HCT116 (cell line): Measurements from ENCODE around the gene TRPV4. TPM values are rescaled to one million over a fixed set of nuclear protein-coding genes. Genes with fewer than 3 reads are reported as not detected.

ENCODE experiments used
- ATAC-seq: fragments of 200-7000 bp; cut with Tn5 transposase; 2 replicates; pipeline ENCODE4 v1.9.1; 2020; ENCODE audit warnings: mild to moderate bottlenecking, moderate library complexity
- BruUV-seq: library from RNA; stranded (reverse); fragments of 400-500 nt; replicated peaks from 2 replicates; lab custom pipeline; 2021; lab: Mats Ljungman, UMichigan
- CTCF ChIA-PET: fragments of 300-600 bp; sonication (Branson Sonifier 250); formaldehyde crosslinking; loops from one replicate; lab custom pipeline; 2021; ENCODE audit warnings: antibody characterized with exemption; lab: Charles Lee
- POLR2A ChIA-PET: fragments of 300-600, 350-600 bp; sonication (Branson Sonifier 250); formaldehyde crosslinking; loops from one replicate; lab custom pipeline; 2021; ENCODE audit warnings: antibody characterized with exemption; lab: Charles Lee
- RAD21 ChIA-PET, 2 experiments: fragments of 300-600 bp; sonication (Branson Sonifier 250); formaldehyde crosslinking; loops; one replicate each; lab custom pipeline; 2023; ENCODE audit warnings: low total read pairs in 2 of 2; ENCODE audit not compliant: uncharacterized antibody in 2 of 2, unreplicated experiment in 2 of 2, low non-redundant PET in 1 of 2; lab: Charles Lee
- DNase-seq: peaks from one replicate; pipeline ENCODE4 v3.0.0-alpha.2; 2010; ENCODE audit warnings: low read depth, low spot score
- H2AFZ ChIP-seq: fragments of 200-600 bp; shearing (Covaris generic), sonication (generic); 2 replicates; pipeline ENCODE4 v1.6.1; 2017; ENCODE audit warnings: low read depth, mixed run types, mixed read lengths, antibody characterized with exemption, low read length; ENCODE audit not compliant: poor library complexity, severe bottlenecking
- H3K27ac ChIP-seq: 2 replicates; pipeline ENCODE4 v1.5.1; 2012; ENCODE audit warnings: low read depth, low read length
- H3K27me3 ChIP-seq: fragments of 200-600 bp; sonication (generic); 2 replicates; pipeline ENCODE4 v1.6.1; 2016; ENCODE audit warnings: mixed run types, low read length, mixed read lengths; ENCODE audit not compliant: insufficient read depth
- H3K36me3 ChIP-seq, 2 experiments: fragments of 200-500 bp in 1 of 2; fragments of 200-600 bp in 1 of 2; sonication (Bioruptor generic) in 1 of 2; sonication (generic) in 1 of 2; 2 replicates each; pipeline versions ENCODE4 v1.5.1 to v1.6.1; 2014 to 2016; ENCODE audit warnings: low read length in 2 of 2, inconsistent platforms in 1 of 2, mixed read lengths in 1 of 2, mixed run types in 1 of 2; ENCODE audit not compliant: insufficient read depth in 2 of 2, control insufficient read depth in 1 of 2
- H3K4me1 ChIP-seq, 2 experiments: fragments of 200-600 bp in 1 of 2; sonication (generic) in 1 of 2; 2 replicates each; pipeline versions ENCODE4 v1.5.1 to v1.6.1; 2012 to 2017; ENCODE audit warnings: low read length in 2 of 2, inconsistent platforms in 1 of 2, mild to moderate bottlenecking in 1 of 2, mixed read lengths in 1 of 2, mixed run types in 1 of 2, moderate library complexity in 1 of 2; ENCODE audit not compliant: insufficient read depth in 2 of 2, control insufficient read depth in 1 of 2
- H3K4me2 ChIP-seq: fragments of 200-600 bp; sonication (generic); 2 replicates; pipeline ENCODE4 v1.6.1; 2017; ENCODE audit warnings: mixed run types, low read length, mixed read lengths
- H3K4me3 ChIP-seq, 2 experiments: fragments of 200-600 bp in 1 of 2; sonication (generic) in 1 of 2; replicated peaks in 1 of 2; 2 replicates each; pipeline ENCODE4 v1.5.1; 2011 to 2016; ENCODE audit warnings: low read length in 2 of 2, control low read depth in 1 of 2, low read depth in 1 of 2, mild to moderate bottlenecking in 1 of 2, mixed read lengths in 1 of 2, mixed run types in 1 of 2
- H3K79me2 ChIP-seq: fragments of 200-600 bp; sonication (generic); 2 replicates; pipeline ENCODE4 v1.6.1; 2017; ENCODE audit warnings: mild to moderate bottlenecking, mixed run types, low read length, moderate library complexity, mixed read lengths; ENCODE audit not compliant: insufficient read depth
- H3K9ac ChIP-seq: fragments of 200-600 bp; sonication (generic); 2 replicates; pipeline ENCODE4 v1.6.1; 2016; ENCODE audit warnings: low read length, mixed read lengths
- H3K9me2 ChIP-seq: fragments of 200-600 bp; sonication (generic), shearing (Covaris generic); 2 replicates; pipeline ENCODE4 v1.6.1; 2017; ENCODE audit warnings: mixed run types, mild to moderate bottlenecking, moderate library complexity; ENCODE audit not compliant: insufficient read depth
- H3K9me3 ChIP-seq, 2 experiments: fragments of 200-500 bp in 1 of 2; fragments of 200-600 bp in 1 of 2; sonication (Bioruptor generic) in 1 of 2; sonication (generic) in 1 of 2; 2 replicates each; pipeline ENCODE4 v1.6.1; 2014 to 2017; ENCODE audit warnings: low read length in 2 of 2, mixed read lengths in 2 of 2, inconsistent platforms in 1 of 2, low read depth in 1 of 2, mild to moderate bottlenecking in 1 of 2, mixed run types in 1 of 2, moderate library complexity in 1 of 2; ENCODE audit not compliant: control insufficient read depth in 1 of 2, insufficient read depth in 1 of 2
- H4K20me1 ChIP-seq: fragments of 200-600 bp; sonication (generic), shearing (Covaris generic); 2 replicates; pipeline ENCODE4 v1.6.1; 2017; ENCODE audit warnings: mixed run types, mild to moderate bottlenecking, moderate library complexity; ENCODE audit not compliant: insufficient read depth
- CBX3 ChIP-seq: IDR thresholded peaks from 2 replicates; pipeline ENCODE4 v1.6.1; 2012; ENCODE audit warnings: low read depth
- EGR1 ChIP-seq: IDR thresholded peaks from 2 replicates; pipeline ENCODE4 v1.6.1; 2012; ENCODE audit warnings: low read depth
- EZH2phosphoT487 ChIP-seq: fragments of 200-600 bp; IDR thresholded peaks from 2 replicates; pipeline ENCODE4 v1.6.1; 2018; ENCODE audit warnings: antibody characterized with exemption, borderline replicate concordance
- FOSL1 ChIP-seq: IDR thresholded peaks from 2 replicates; pipeline ENCODE4 v1.6.1; 2012; ENCODE audit warnings: low read depth
- MAX ChIP-seq: IDR thresholded peaks from 2 replicates; pipeline ENCODE4 v1.6.1; 2012
- POLR2AphosphoS5 ChIP-seq: IDR thresholded peaks from 2 replicates; pipeline ENCODE4 v1.6.1; 2011; ENCODE audit warnings: mild to moderate bottlenecking, low read depth, low read length, moderate library complexity
- SRF ChIP-seq: IDR thresholded peaks from 2 replicates; pipeline ENCODE4 v1.6.1; 2012; ENCODE audit warnings: low read depth
- TCF7L2 ChIP-seq: IDR thresholded peaks from 2 replicates; pipeline ENCODE4 v1.7.0; 2011; ENCODE audit warnings: borderline replicate concordance, inconsistent platforms; ENCODE audit not compliant: insufficient read depth, insufficient read length; ENCODE audit errors: extremely low read depth
- ZFX ChIP-seq: fragments of 450-650 bp; IDR thresholded peaks from 2 replicates; pipeline ENCODE4 v1.6.1; 2017
- intact Hi-C: fragments of 100-400 bp; cut with micrococcal nuclease; formaldehyde crosslinking; loops from 2 replicates; pipeline ENCODE4 v1.10.0; 2022
- total RNA-seq: library from RNA; stranded (reverse); gene quantifications from one replicate; pipeline ENCODE4 v1.2.1, GENCODE V29; 2021; ENCODE audit not compliant: unreplicated experiment
- TF ChIP-seq, protein P1 (sequence below): IDR thresholded peaks from 2 replicates; pipeline ENCODE4 v1.6.1; 2012; ENCODE audit warnings: low read depth
- TF ChIP-seq, protein P2 (sequence below): IDR thresholded peaks from 2 replicates; pipeline ENCODE4 v1.6.1; 2011; ENCODE audit warnings: mild to moderate bottlenecking, low read length, moderate library complexity; ENCODE audit not compliant: insufficient replicate concordance; ENCODE audit errors: extremely low read depth

The TRPV4 gene
- total RNA-seq, 1 experiment from 2014 or later = 0.54 TPM

- TF ChIP-seq CBX3 = no peak
- ChIA-PET CTCF (interaction anchor here (1.0 to 2.0 kb wide), 2 partner anchors 13 to 16 kb away, joined by 3 to 10 read pairs; no protein-coding TSS in a partner anchor), RAD21 (no interaction called here), POLR2A (no interaction called here)
- no peak overlapping the region for H3K4me3 ChIP-seq
- DNase-seq = no peak
- H3K27ac ChIP-seq = no peak overlapping the region
- H3K9me3 ChIP-seq = no peaks in the 10 kb centered on the region
- no peak overlapping the region for H2AFZ ChIP-seq
- H4K20me1 ChIP-seq = no peaks in the 10 kb centered on the region
- no peaks in the 10 kb centered on the region for H3K79me2 ChIP-seq
- BruUV-seq = no TSS peak
- H3K9ac ChIP-seq = no peak overlapping the region
- H3K4me2 ChIP-seq = no peak overlapping the region
- no peaks in the 10 kb centered on the region for H3K27me3 ChIP-seq
- H3K4me1 ChIP-seq = no peaks in the 10 kb centered on the region
- intact Hi-C loops = no loop called here
- no peaks in the 10 kb centered on the region for H3K36me3 ChIP-seq
- no peak for ATAC-seq
- H3K9me2 ChIP-seq = no peaks in the 10 kb centered on the region
These were observed 4.3 kb downstream of the TRPV4 start for GRCh38 chr12:109828754-109829511.

GRCh38 chr12:109827566-109828550, 5.3 kb downstream of the TRPV4 start:
- no peak overlapping the region for H3K27ac ChIP-seq
- DNase-seq (no peak), ATAC-seq (no peak)
- ChIA-PET POLR2A (no interaction called here), CTCF (interaction anchor here (1.0 to 2.0 kb wide), 2 partner anchors 14 to 17 kb away, joined by 3 to 10 read pairs; no protein-coding TSS in a partner anchor), RAD21 (no interaction called here)
- no peaks in the 10 kb centered on the region for H3K27me3 ChIP-seq
- H3K36me3 ChIP-seq = no peaks in the 10 kb centered on the region
- no peak overlapping the region for H3K4me2 ChIP-seq
- BruUV-seq = no TSS peak
- no peaks in the 10 kb centered on the region for H3K9me3 ChIP-seq
- no peaks in the 10 kb centered on the region for H3K79me2 ChIP-seq
- H3K9ac ChIP-seq = no peak overlapping the region
- H3K4me1 ChIP-seq = peaks cover 2 to 8% of the 10 kb centered on the region in 2 experiments; a peak in 3 of 4 replicates
- no peak overlapping the region for H3K4me3 ChIP-seq
- no peaks in the 10 kb centered on the region for H3K9me2 ChIP-seq
- H4K20me1 ChIP-seq = no peaks in the 10 kb centered on the region
- H2AFZ ChIP-seq = no peak overlapping the region
- intact Hi-C loops = no loop called here
- TF ChIP-seq MAX (no peak), SRF (no peak), POLR2AphosphoS5 (no peak), CBX3 (no peak), EGR1 (no peak), FOSL1 (no peak), TCF7L2 (no peak), EZH2phosphoT487 (no peak), ZFX (no peak)
- TF ChIP-seq, protein P1, sequence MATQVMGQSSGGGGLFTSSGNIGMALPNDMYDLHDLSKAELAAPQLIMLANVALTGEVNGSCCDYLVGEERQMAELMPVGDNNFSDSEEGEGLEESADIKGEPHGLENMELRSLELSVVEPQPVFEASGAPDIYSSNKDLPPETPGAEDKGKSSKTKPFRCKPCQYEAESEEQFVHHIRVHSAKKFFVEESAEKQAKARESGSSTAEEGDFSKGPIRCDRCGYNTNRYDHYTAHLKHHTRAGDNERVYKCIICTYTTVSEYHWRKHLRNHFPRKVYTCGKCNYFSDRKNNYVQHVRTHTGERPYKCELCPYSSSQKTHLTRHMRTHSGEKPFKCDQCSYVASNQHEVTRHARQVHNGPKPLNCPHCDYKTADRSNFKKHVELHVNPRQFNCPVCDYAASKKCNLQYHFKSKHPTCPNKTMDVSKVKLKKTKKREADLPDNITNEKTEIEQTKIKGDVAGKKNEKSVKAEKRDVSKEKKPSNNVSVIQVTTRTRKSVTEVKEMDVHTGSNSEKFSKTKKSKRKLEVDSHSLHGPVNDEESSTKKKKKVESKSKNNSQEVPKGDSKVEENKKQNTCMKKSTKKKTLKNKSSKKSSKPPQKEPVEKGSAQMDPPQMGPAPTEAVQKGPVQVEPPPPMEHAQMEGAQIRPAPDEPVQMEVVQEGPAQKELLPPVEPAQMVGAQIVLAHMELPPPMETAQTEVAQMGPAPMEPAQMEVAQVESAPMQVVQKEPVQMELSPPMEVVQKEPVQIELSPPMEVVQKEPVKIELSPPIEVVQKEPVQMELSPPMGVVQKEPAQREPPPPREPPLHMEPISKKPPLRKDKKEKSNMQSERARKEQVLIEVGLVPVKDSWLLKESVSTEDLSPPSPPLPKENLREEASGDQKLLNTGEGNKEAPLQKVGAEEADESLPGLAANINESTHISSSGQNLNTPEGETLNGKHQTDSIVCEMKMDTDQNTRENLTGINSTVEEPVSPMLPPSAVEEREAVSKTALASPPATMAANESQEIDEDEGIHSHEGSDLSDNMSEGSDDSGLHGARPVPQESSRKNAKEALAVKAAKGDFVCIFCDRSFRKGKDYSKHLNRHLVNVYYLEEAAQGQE = no peak
- TF ChIP-seq, protein P2, sequence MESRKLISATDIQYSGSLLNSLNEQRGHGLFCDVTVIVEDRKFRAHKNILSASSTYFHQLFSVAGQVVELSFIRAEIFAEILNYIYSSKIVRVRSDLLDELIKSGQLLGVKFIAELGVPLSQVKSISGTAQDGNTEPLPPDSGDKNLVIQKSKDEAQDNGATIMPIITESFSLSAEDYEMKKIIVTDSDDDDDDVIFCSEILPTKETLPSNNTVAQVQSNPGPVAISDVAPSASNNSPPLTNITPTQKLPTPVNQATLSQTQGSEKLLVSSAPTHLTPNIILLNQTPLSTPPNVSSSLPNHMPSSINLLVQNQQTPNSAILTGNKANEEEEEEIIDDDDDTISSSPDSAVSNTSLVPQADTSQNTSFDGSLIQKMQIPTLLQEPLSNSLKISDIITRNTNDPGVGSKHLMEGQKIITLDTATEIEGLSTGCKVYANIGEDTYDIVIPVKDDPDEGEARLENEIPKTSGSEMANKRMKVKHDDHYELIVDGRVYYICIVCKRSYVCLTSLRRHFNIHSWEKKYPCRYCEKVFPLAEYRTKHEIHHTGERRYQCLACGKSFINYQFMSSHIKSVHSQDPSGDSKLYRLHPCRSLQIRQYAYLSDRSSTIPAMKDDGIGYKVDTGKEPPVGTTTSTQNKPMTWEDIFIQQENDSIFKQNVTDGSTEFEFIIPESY = no peak
